WI38 (cell line): Measurements from ENCODE around the gene GBF1.

Experiments used
- H3K4me3 ChIP-seq: 2 replicates; pipeline ENCODE4 v1.5.1; 2011; ENCODE audit warnings: low read depth, mild to moderate bottlenecking, control low read depth, low read length
- CTCF ChIP-seq: IDR thresholded peaks from 2 replicates; pipeline ENCODE4 v1.5.1; 2012; ENCODE audit warnings: low read depth, mild to moderate bottlenecking, control low read depth, low read length

Gene GBF1

DNA sequence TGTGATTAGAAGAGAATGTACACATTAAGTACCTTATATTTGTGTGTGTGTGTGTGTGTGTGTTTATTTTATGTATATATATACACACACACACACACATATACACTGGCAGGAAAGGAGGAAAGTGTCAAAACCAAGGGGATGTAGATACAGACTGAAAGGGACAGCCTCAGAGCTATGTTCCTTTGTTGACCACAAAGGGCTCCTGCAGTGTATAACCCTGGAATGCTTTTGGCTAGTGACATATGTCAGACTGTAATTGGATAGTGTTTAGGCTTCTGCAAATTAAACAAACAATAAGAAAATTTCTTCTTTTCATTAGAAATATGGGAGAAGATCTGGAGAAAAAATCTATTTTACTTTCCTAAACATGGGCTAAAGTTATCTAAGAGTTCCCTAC is 15.9 kb downstream of the GBF1 start:
- no peak overlapping the region for H3K4me3 ChIP-seq
- no peak for TF ChIP-seq CTCF

DNA sequence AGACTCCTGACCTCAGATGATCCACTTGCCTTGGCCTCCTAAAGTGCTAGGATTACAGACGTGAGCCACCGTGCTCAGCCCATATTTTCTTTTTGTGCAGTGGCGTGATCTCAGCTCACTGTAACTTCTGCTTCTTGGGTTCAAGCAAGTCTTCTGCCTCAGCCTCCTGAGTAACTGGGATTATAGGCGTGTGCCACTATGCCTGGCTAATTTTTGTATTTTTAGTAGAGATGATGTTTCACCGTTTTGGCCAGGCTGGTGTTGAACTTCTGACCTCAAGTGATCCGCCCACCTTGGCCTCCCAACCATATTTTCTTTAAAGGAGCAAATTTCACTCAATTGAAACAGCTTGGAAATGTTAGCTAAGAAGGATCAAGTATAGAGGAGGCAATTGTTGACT is 16.5 kb downstream of the GBF1 start:
- TF ChIP-seq CTCF: no peak
- no peak overlapping the region for H3K4me3 ChIP-seq

DNA sequence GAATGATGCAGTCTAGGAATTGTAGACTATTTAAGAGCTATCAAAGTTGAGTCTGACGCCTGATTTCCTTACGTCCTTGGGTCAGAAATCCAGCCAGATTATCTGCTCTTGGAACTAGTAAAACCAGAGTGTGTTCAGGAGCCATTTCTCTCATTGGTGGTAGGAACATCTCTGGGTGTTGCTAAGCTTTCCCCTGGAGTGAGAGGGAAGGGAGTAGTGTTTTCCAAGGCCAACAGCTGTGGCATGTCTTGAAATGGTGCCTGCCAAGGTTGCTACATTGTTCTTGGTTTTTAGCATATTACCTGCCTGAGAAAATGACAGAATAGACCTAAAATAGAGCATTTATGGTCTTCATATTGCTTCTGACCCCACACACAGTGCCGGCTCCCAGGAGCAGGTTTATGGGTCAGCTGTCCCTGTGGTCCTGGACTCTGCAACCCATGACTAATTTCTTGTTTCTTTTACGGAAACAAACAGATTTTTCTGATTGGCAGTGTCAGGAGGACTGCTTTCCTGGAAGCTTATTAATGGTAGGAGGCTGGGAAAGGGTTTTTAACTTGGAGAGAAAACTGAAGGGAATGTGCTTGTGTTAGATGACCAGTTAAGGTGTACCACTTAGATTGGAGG is 17.5 kb downstream of the GBF1 start:
- no peak for TF ChIP-seq CTCF
- H3K4me3 ChIP-seq: no peak overlapping the region

- no peak for TF ChIP-seq CTCF
- H3K4me3 ChIP-seq: no peak overlapping the region
Measured at GRCh38 chr10:102264371-102264770, 19.0 kb downstream of the GBF1 start.

GRCh38 chr10:102266670-102267069 is 21.3 kb downstream of the GBF1 start:
- no peak overlapping the region for H3K4me3 ChIP-seq
- no peak for TF ChIP-seq CTCF

DNA sequence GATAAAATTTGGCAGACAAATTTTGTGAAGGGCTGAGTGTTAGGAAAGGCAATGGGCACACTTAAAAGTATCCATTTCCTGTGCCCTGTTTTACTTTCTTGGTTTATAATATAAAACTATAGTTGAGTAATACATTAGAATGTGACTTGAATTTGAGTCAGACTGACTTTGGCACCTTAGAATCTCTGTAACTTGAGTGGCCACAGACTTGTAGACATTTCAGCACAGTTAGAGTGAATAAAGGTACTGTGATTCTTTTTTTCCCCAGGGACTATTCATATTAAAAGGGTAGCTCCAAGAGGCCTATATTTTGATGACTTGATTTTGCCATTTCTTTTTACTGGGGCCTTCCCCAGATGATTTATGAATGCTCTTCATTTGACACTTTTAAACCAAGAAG is 22.4 kb downstream of the GBF1 start:
- no peak overlapping the region for H3K4me3 ChIP-seq
- TF ChIP-seq CTCF: no peak

DNA sequence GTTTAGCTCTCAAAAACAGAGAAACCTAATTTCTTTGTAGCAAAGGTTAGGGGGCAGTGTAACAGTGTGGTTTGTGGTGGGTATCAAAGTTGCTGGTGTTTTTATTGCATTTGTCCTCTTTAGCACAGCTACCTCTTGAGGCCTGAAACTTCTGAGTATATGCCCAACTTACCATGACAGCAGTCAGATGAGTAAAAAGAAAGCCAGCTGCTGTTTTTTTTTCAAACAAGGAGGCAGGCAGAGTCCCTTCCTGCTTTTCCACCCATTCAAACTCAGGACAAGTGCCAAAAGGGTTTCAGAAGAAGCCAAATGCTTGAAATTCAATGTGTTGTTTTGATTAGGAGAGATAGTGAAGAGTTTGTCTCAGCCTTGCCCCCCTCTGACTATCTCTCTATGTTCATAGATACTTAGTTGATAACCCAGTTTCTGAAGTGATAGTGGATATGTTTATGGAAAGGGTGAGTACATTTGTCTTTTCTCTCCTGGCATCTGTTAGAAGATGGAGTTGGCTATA is 23.1 kb downstream of the GBF1 start:
- H3K4me3 ChIP-seq: no peak overlapping the region
- TF ChIP-seq CTCF: no peak
